HCEC 1CT (cell line): ENCODE data around the gene HSD17B8.

Experiments used
- DNase-seq: peaks from one replicate; pipeline ENCODE4 v3.0.0-alpha.2; 2017

HSD17B8 gene

GRCh38 chr6:33171880-33172687 lies 32.4 kb upstream of the HSD17B8 start:
- no peak for DNase-seq

DNA sequence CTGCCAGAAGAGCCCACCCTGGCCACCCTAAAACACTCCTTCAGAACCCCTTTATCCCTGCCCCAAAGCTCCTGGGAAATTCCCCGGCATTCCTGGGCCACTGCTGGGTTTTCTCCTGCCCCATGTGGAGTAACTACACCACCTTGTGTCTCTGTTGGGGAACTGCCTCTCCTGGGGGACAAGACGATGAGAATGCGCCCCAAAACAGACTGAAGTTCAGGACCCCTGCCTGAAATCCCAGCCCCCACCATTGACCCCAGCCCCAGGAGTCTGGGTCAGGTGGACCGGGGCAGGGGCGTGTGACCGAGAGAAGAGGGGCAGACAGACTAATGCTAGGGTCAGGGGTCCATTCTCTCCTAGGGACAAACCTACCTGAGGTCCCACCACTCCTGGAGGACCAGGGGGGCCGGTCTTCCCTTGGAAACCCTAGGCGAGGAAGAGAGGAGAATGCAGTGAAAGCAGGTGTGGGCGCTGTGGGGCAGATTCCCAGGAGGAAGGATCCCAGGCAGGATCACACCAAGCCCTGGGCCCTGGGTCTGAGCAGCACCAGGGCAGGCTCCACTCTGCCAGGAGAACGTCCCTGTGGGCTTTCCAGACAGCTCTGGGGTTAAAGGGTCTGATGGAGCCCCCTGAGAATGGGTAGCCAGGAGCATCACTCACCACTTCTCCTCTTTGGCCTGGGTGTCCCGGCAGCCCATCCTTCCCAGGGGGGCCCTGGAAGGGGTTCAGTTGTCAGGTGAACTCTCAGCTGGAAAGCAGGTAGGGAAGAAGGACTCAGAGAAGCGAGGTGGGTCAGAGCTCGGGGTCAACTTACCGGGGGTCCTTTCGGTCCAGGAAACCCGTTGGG lies 31.5 kb upstream of the HSD17B8 start:
- DNase-seq, result peak; percentile 35

DNA sequence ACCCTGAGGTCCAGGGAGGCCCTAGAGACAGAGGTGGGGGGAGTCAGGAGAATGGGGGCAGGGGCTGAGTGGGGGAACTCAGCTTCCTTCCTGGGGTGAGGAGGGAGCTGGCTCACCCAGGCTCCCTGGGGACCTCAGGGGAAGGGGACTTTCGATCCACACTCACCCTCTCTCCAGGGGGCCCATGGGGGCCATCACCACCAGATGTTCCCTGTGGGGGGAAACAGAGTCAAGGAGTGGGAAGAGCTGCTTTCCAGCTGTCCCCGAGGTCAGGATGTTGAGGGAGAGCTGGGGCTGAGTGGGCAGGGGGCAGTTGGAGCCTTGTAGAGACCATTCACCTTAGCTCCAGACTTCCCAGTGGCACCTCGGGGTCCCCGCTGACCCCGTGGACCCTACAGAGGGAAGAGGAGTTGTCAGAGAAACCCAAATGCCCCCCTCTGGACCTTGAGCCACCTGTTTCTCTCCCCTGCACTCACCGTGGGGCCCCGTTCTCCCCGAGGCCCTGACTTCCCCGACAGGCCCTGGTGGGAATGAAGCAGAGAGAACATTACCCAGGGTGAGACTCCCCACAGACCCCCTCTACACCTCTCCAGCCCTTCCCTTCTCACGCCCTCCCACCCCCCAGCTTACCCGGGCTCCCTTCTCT lies 30.8 kb upstream of the HSD17B8 start:
- DNase-seq, result no peak

GRCh38 chr6:33174784-33175183 lies 29.7 kb upstream of the HSD17B8 start:
- no peak for DNase-seq

DNA sequence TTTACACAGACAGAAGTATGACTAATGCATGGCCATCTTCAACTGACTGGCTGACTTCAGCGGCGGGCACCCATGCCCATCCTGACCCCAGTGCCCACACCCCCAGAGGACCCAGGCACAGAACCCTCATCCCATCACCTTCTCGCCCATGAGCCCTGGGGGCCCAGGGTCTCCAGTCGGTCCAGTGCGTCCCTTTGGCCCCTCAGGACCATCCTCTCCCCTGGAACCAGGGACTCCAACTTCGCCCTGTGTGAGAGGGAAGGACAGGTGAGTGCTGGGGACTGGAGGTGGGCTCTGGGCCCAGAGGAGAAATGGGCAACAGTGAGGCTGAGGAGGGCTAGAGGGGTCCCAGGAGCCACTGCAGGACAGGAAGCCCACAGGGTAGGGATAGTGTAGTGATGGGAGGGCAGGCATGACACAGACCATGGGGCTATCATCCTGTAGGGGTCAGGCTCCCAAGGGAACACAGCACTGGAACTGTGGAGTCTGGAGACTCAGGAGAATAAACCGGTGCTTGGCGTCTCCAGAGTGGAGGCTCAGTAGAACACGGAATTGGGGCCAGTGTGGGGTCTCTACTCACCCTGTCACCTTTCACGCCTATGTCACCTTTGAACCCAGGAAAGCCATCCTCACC lies 28.9 kb upstream of the HSD17B8 start:
- DNase-seq, result no peak

GRCh38 chr6:33176906-33177305 lies 27.5 kb upstream of the HSD17B8 start:
- DNase-seq, result no peak

GRCh38 chr6:33177552-33178446 lies 26.7 kb upstream of the HSD17B8 start:
- DNase-seq, result no peak

- no peak for DNase-seq
Observed at GRCh38 chr6:33178755-33179475, 25.5 kb upstream of the HSD17B8 start.

DNA sequence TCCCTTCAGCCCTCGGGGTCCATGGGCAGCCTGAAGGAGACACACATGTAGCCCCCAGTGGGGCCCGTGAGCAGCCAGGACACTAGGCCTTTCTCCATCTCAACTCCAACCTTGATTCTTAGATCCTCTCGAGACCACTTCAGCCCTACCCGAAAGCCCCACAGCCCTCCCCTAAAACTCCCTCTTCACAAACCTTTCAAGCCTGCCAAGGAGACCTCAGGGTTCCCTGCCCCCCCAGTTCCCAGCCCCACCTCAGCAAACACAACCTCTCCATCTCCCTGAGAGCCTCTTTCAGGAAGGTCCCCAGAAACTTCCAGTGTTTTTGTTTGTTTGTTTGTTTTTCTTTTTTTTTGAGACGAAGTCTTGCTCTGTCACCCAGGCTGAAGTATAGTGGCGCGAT lies 23.3 kb upstream of the HSD17B8 start:
- no peak for DNase-seq

DNA sequence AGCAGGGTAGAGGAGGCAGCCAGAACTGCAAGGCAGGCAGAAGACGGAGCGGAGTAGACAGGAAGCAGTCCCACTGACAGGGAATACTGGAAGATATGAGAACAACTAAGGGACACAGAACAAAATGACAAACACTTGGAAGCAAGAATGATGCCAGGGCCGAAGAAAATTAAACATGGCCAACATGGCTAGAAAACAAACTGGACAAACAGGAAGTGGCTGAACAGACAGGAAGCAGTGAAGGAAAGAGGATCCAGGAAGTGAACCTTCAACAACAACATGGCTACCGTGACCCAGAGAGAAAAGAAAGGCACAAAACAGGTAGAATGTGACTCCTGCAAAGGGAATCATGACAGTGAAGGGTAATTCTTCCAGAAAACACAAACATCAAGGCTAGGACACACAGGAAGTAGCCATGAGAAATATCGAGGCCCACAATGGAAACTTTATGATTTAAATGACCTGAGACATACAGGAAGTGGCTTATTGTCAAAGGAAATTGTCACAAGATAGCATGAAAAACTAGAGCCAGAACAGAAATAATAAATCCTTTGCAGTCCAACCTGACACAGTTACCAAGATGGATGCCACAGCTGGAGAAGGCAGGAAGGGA lies 21.3 kb upstream of the HSD17B8 start:
- no peak for DNase-seq

DNA sequence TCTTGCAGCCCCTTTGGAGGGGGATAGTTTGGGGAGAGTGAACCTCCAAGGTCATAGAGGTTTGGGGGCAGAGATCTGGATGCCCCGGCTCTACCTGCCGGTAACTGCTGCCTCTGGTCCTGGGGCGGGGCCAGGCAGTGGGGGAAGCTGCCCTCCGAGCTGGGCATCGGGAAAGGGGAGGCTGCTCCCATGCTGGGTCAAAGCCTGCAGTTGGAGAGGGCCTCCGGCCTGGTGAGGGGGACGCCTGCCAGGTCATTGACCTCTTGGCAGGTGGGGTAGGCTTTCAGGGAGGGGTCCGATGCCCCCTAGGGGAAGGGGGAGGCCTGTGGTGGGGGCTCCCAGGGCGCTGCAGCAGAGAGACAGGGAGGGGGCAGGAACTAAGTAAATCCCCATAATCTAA lies 19.3 kb upstream of the HSD17B8 start:
- DNase-seq, result no peak

DNA sequence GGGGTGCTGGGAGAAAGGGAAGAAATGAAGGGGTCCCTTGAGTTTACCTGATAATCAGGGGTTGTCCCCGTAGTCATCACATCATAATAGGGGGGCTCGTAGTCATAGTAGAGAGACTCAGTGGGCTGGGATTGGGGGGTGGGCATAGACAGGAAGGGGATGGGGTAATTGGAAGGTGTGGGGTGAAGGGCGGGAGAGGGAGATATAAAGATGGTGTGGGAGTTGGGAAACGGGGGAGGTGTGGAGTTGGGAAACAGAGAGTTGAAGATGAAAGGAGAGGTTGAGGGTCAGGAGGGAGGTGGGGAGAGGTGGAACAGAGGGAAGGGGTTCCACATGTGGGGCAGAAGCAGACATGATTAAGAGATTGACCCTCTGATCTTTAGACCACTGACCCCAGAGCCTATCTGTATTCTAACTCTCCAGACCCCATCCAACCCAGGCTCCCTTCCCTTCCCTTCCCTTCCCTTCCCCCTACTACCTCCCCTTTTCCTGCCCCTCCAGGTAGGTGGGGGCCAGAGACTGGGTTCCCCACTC lies 18.7 kb upstream of the HSD17B8 start:
- DNase-seq, result no peak

- DNase-seq, result no peak
Observed at GRCh38 chr6:33187809-33188208, 16.6 kb upstream of the HSD17B8 start.

DNA sequence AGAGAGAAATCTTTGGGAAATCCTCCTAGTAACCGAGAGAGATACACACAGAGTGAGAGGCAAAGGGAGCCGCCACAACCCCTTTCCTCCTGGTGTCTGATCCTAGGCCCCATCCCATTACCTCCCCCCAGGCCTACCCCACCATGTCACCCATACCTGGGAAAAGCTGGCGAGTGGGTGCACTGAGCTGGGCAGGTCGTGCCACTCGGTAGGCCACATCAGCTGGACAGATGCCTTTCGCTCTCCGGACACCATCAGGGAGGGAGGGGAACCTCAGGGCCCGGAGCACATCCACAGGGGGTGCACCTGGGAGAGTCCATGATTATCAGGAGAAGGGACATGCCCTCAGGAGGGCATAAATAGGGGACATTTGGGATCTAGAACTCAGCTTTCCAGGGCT lies 15.3 kb upstream of the HSD17B8 start:
- no peak for DNase-seq

GRCh38 chr6:33189625-33190448 lies 14.6 kb upstream of the HSD17B8 start:
- no peak for DNase-seq

DNA sequence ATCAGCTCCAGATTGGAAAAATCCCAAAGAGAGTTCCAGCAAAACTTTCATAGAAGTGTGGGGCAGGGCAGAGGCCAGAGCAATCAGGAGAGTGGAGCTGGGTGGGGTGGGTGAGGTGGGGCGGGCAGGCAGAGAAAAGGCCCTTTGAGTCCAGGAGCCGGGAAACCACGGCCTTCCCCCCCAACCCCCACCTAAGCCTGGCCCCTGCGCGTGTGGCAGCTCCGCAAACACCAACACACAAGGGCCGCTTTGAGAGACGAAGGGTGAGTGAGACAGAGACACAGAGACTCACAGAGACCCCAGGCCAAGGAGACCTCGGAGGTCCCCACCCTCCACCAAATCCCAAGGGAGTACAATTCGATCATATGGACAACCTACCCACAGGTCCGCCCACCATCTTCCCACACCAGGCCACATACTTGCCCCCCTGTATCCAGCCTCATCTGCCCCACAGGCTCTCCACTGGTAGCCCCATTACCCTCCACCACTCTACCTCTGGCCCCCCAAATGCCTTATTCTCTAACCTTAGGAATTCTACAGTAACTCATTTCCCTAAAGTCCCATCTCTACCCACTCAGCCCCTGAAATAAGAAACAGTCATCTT lies 13.8 kb upstream of the HSD17B8 start:
- DNase-seq, result no peak

DNA sequence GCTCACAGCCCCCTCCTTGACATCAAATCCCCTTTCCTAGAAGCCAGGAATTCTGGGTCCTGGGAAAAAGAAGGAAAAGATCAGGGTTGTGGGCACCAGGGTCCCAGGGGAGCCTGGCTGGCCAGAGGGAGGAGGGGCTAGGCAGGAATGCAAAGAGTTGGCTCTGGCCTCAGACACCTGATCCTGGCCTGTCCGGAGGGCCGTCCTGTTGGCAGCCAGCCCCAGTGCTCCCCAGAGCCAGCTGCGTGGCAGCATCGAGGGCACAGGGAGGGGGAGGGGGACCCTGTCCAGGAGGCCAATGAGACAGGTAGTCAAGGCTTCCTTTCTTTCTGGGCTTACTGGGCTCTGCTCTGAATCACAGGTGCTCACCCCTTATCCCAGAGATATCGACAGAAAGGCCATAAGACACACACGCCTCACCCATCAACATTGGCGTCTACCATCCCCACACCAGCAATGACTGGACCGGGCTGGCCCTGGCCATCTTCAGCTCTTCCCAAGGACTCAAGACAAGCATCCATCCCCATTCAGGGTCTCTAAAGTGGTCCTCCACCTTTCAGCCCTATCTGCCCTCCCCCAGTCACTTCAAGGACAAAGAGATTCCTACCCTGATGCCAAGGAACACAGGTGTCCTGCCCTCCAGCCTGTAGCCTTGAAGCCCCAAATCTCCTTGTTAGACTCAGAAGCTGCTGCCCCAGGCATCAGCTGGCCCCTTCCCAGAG lies 12.9 kb upstream of the HSD17B8 start:
- DNase-seq, result no peak

DNA sequence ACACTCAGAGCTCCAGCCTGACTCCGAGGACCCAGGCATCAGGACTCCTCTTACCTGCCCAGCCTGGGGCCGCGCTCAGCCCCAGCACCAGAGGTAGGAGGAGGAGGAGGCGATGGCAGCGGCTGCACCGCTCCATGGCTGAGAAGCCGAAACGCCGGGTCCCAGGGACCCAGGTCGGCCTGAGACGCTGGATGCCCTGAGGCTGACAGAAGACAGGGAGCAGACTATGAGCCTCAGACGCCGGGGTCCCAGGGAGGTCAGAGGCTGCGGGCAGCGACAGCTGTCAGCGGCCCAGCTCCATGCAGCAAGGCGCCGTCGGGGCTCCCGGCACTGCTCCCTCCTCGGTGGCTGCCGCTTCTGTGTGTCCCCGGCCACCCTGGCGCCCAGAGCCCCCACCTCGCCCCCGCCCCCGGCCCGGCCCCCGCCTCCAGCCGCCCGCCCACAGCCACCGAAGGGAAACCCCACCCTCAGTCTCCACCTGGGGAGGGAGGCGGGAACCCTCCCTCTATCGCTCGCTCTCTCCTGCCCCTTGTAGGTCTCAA lies 12.3 kb upstream of the HSD17B8 start, which contains the start of gene COL11A2:
TSS of gene COL11A2 (minus strand) at position 363 of the 542 bp plus-strand sequence. CDS start at position 136, 227 bp downstream.
- no peak for DNase-seq
